ENCODE measurements around the gene SIK3.
A peak's percentile ranks its signal among the peaks of the same experiment; 100 is the strongest.
"Not testable (repeated sequence)": the region's sequence is repeated elsewhere in the genome, so short reads cannot be mapped to it uniquely, and the experiment has no call there.

The SIK3 gene

GRCh38 chr11:116808262-116809175 is 289.7 kb downstream of the SIK3 start:
- no peak for ATAC-seq
- Mint-ChIP-seq H3K36me3 (no peaks in the 10 kb centered on the region), H3K27ac (no peak overlapping the region), H3K4me1 (no peaks in the 10 kb centered on the region), H3K9me3 (no peaks in the 10 kb centered on the region), H3K4me3 (no peak overlapping the region)
- no peak for DNase-seq (ENCODE audit: low spot score in 2 of 2)

DNA sequence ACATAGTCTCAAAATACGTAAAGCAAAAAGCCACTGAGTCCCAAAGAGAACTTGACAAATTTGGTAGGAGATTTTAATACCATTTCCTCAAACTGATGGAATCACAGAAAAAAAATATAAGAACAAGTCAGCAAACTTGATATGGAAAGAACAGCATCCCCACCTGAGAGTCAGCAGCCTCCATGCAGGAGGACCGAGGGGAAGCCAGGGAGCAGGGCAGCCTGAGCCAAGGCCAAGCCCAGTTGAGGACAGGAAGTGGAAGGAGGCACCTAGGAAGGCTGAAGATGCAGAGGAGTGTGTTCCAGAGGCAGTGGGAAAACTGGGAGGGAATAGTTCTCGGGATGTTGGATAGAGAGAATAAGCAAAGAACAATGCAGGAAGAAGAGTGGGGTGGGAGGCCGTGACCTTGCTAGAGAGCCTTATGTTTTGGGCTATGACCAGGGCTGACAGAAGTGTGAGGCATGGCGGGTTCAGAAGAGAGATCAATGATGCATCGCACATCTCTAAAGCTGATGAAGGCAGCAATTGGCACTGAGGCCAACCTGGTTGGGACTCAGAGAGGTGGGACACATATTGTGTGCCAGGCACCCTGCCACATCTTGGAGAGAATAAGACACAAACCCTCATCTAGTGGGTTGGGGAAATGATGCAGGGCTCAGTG is 290.5 kb downstream of the SIK3 start:
- no peak for ATAC-seq
- Mint-ChIP-seq H3K9me3 (no peaks in the 10 kb centered on the region), H3K36me3 (no peaks in the 10 kb centered on the region), H3K27ac (no peak overlapping the region), H3K4me3 (no peak overlapping the region), H3K4me1 (no peaks in the 10 kb centered on the region)
- no peak for DNase-seq (ENCODE audit: low spot score in 2 of 2)

DNA sequence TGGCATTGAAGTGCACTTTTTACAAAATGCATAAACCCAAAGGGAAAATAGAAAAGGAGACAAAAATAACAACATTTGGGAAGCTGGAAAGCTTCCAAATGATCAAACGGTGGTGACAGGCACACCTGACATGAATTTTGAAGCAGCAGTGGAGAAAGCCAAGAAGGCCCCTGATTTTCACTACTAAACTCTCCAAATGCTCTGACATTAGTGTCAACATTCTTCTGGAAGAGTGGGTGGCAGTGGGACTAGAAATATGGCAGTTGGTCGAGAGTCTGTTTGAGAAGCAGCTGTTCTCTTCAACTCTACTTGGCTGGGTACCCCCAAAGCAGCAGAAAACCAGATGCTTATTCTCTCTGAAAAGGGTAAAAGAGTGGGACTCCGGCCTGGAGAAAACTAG is 294.2 kb downstream of the SIK3 start:
- H3K36me3 Mint-ChIP-seq = no peaks in the 10 kb centered on the region
- no peak for ATAC-seq
- H3K4me3 Mint-ChIP-seq = no peak overlapping the region
- no peaks in the 10 kb centered on the region for H3K4me1 Mint-ChIP-seq
- DNase-seq (ENCODE audit: low spot score in 2 of 2) = no peak
- no peak overlapping the region for H3K27ac Mint-ChIP-seq
- no peaks in the 10 kb centered on the region for H3K9me3 Mint-ChIP-seq

DNA sequence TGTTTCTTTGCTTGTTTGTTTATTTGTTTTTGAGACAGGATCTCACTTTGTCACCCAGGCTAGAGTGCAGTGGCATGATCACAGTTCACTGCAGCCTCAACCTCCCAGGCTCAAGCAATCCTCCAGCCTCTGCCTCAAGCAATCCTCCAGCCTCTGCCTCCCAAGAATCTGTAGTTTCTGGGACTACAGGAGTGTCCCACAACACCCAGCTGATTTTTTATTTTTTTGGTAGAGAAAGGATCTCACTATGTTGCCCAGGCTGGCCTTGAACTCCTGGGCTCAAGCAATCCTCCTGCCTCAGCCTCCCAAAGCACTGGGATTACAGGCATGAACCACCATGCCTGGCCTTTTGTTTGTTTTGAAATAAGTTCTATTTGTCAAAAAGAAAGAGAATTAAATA is 296.6 kb downstream of the SIK3 start:
- H3K27ac Mint-ChIP-seq; H3K9me3 Mint-ChIP-seq; H3K36me3 Mint-ChIP-seq; DNase-seq (ENCODE audit: low spot score in 2 of 2); H3K4me1 Mint-ChIP-seq; ATAC-seq; H3K4me3 Mint-ChIP-seq: not testable (repeated sequence)

- Mint-ChIP-seq H3K4me3 (no peak overlapping the region), H3K27ac (no peak overlapping the region), H3K9me3 (no peaks in the 10 kb centered on the region), H3K4me1 (no peaks in the 10 kb centered on the region), H3K36me3 (no peaks in the 10 kb centered on the region)
- ATAC-seq (no peak), DNase-seq (ENCODE audit: low spot score in 2 of 2) (no peak)
These were observed 297.6 kb downstream of the SIK3 start for GRCh38 chr11:116800610-116801009.

- no peaks in the 10 kb centered on the region for H3K9me3 Mint-ChIP-seq
- no peak overlapping the region for H3K27ac Mint-ChIP-seq
- peak; percentile 95 for ATAC-seq
- H3K36me3 Mint-ChIP-seq = no peaks in the 10 kb centered on the region
- DNase-seq (ENCODE audit: low spot score in 2 of 2) = no peak
- H3K4me1 Mint-ChIP-seq = no peaks in the 10 kb centered on the region
- no peak overlapping the region for H3K4me3 Mint-ChIP-seq
These were observed 299.9 kb downstream of the SIK3 start for GRCh38 chr11:116798368-116798767.

GRCh38 chr11:116797816-116798215 is 300.4 kb downstream of the SIK3 start:
- ATAC-seq = no peak
- H3K4me1 Mint-ChIP-seq = no peaks in the 10 kb centered on the region
- no peak for DNase-seq (ENCODE audit: low spot score in 2 of 2)
- no peaks in the 10 kb centered on the region for H3K9me3 Mint-ChIP-seq
- no peaks in the 10 kb centered on the region for H3K36me3 Mint-ChIP-seq
- no peak overlapping the region for H3K4me3 Mint-ChIP-seq
- H3K27ac Mint-ChIP-seq = no peak overlapping the region

GRCh38 chr11:116796548-116796947 is 301.7 kb downstream of the SIK3 start:
- no peak for DNase-seq (ENCODE audit: low spot score in 2 of 2)
- H3K9me3 Mint-ChIP-seq = no peaks in the 10 kb centered on the region
- no peak overlapping the region for H3K27ac Mint-ChIP-seq
- H3K4me1 Mint-ChIP-seq = peaks cover under 1% of the 10 kb centered on the region
- no peak for ATAC-seq
- H3K4me3 Mint-ChIP-seq = no peak overlapping the region
- H3K36me3 Mint-ChIP-seq = no peaks in the 10 kb centered on the region

DNA sequence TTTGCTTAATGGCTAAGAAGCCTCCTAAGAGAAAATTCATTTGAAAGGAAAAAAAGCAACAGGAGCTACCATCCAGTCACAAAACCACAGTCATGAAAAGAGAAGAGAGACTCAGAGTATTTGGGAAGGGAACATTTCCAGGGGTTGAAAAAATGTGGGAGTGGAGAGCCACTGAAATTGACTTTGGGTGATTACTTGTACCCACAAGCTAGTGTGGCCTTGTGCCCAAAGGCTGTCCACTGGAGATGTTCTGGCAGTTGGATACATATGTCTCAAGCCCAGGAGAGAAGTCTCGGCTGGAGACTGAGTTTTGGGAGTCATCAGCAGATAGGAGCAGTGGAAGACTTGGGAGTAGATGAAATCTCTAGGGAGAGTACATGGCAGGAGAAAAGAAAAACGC is 303.4 kb downstream of the SIK3 start:
- H3K27ac Mint-ChIP-seq = no peak overlapping the region
- no peaks in the 10 kb centered on the region for H3K9me3 Mint-ChIP-seq
- DNase-seq (ENCODE audit: low spot score in 2 of 2) = no peak
- H3K4me3 Mint-ChIP-seq = no peak overlapping the region
- H3K4me1 Mint-ChIP-seq = peaks cover 11% of the 10 kb centered on the region
- no peak for ATAC-seq
- H3K36me3 Mint-ChIP-seq = no peaks in the 10 kb centered on the region

GRCh38 chr11:116793772-116794097 is 304.5 kb downstream of the SIK3 start:
- ATAC-seq = no peak
- DNase-seq (ENCODE audit: low spot score in 2 of 2) = no peak
- peaks cover 16% of the 10 kb centered on the region for H3K4me1 Mint-ChIP-seq
- no peaks in the 10 kb centered on the region for H3K36me3 Mint-ChIP-seq
- no peak overlapping the region for H3K27ac Mint-ChIP-seq
- no peaks in the 10 kb centered on the region for H3K9me3 Mint-ChIP-seq
- H3K4me3 Mint-ChIP-seq = no peak overlapping the region

Data from stimulated activated effector memory CD8-positive, alpha-beta T cell treated with anti-CD3 and anti-CD28 coated beads, Interleukin-12 subunit alpha, Interleukin-12 subunit beta, amount 100 ng/mL, for 72 hours (primary cell).